H9 (cell line): ENCODE measurements around the gene LRRC23. TPM values are rescaled to one million over a fixed set of nuclear protein-coding genes. Genes with fewer than 3 reads are reported as not detected.
"Not testable (repeated sequence)": the region's sequence is repeated elsewhere in the genome, so short reads cannot be mapped to it uniquely, and the experiment has no call there.

Source experiments
- DNase-seq: peaks from one replicate; pipeline ENCODE4 v3.0.0-alpha.2; 2017
- H2AFZ ChIP-seq: one replicate; pipeline ENCODE4 v1.6.1; 2013; ENCODE audit warnings: mild to moderate bottlenecking, low read length, control low read depth, moderate library complexity
- H2AK5ac ChIP-seq: 2 replicates; pipeline ENCODE4 v1.6.1; 2013; ENCODE audit warnings: low read length, control low read depth, mixed read lengths; ENCODE audit not compliant: insufficient read length
- H2BK120ac ChIP-seq: one replicate; pipeline ENCODE4 v1.6.1; 2013; ENCODE audit warnings: low read depth, mild to moderate bottlenecking, low read length, control low read depth, inconsistent platforms; ENCODE audit not compliant: poor library complexity, severe bottlenecking
- H2BK12ac ChIP-seq: 2 replicates; pipeline ENCODE4 v1.6.1; 2013; ENCODE audit warnings: low read length, control low read depth, mixed read lengths, low read depth; ENCODE audit not compliant: insufficient read length
- H2BK15ac ChIP-seq: 2 replicates; pipeline ENCODE4 v1.6.1; 2013; ENCODE audit warnings: low read depth, low read length, control low read depth
- H2BK20ac ChIP-seq: one replicate; pipeline ENCODE4 v1.6.1; 2013; ENCODE audit warnings: low read depth, mild to moderate bottlenecking, low read length, control low read depth, inconsistent platforms; ENCODE audit not compliant: poor library complexity, severe bottlenecking
- H2BK5ac ChIP-seq: 2 replicates; pipeline ENCODE4 v1.6.1; 2013; ENCODE audit warnings: low read length, control low read depth, mixed read lengths; ENCODE audit not compliant: insufficient read length
- H3K14ac ChIP-seq: 2 replicates; pipeline ENCODE4 v1.6.1; 2013; ENCODE audit warnings: low read length, control low read depth; ENCODE audit not compliant: insufficient read depth
- H3K18ac ChIP-seq: 2 replicates; pipeline ENCODE4 v1.6.1; 2013; ENCODE audit warnings: low read depth, mild to moderate bottlenecking, mixed read lengths, low read length, control low read depth; ENCODE audit not compliant: insufficient read length
- H3K23ac ChIP-seq: 2 replicates; pipeline ENCODE4 v1.6.1; 2013; ENCODE audit warnings: low read length, control low read depth, mixed read lengths, low read depth; ENCODE audit not compliant: insufficient read length
- H3K23me2 ChIP-seq: 2 replicates; pipeline ENCODE4 v1.6.1; 2013; ENCODE audit warnings: low read depth, mild to moderate bottlenecking, mixed read lengths, low read length, control low read depth; ENCODE audit not compliant: insufficient read length, poor library complexity, severe bottlenecking
- H3K27ac ChIP-seq: 2 replicates; pipeline ENCODE4 v1.5.1; 2013; ENCODE audit warnings: low read length, control low read depth, mixed read lengths, low read depth; ENCODE audit not compliant: insufficient read length
- H3K27me3 ChIP-seq: 2 replicates; pipeline ENCODE4 v1.6.1; 2013; ENCODE audit warnings: low read length, control low read depth, inconsistent platforms; ENCODE audit not compliant: insufficient read depth
- H3K4ac ChIP-seq: 2 replicates; pipeline ENCODE4 v1.6.1; 2013; ENCODE audit warnings: low read depth, mild to moderate bottlenecking, control low read depth, inconsistent platforms, low read length, moderate library complexity
- H3K4me1 ChIP-seq: 2 replicates; pipeline ENCODE4 v1.6.1; 2013; ENCODE audit warnings: low read length, control low read depth, inconsistent platforms; ENCODE audit not compliant: insufficient read depth
- H3K4me2 ChIP-seq: 2 replicates; pipeline ENCODE4 v1.6.1; 2013; ENCODE audit warnings: low read length, control low read depth, mixed read lengths; ENCODE audit not compliant: insufficient read length, insufficient read depth
- H3K56ac ChIP-seq: 2 replicates; pipeline ENCODE4 v1.6.1; 2013; ENCODE audit warnings: low read depth, mild to moderate bottlenecking, mixed read lengths, low read length, control low read depth; ENCODE audit not compliant: insufficient read length
- H3K79me1 ChIP-seq: 2 replicates; pipeline ENCODE4 v1.6.1; 2013; ENCODE audit warnings: low read depth, mild to moderate bottlenecking, moderate library complexity, low read length, control low read depth, inconsistent platforms; ENCODE audit not compliant: insufficient read depth, poor library complexity, severe bottlenecking
- H3K79me2 ChIP-seq: 2 replicates; pipeline ENCODE4 v1.6.1; 2013; ENCODE audit warnings: low read length, control low read depth, inconsistent platforms; ENCODE audit not compliant: insufficient read depth
- H3K9ac ChIP-seq: 2 replicates; pipeline ENCODE4 v1.6.1; 2013; ENCODE audit warnings: low read length, control low read depth, mixed read lengths; ENCODE audit not compliant: insufficient read length; ENCODE audit errors: extremely low read depth
- H3K9me3 ChIP-seq: one replicate; pipeline ENCODE4 v1.6.1; 2013; ENCODE audit warnings: low read depth, low read length, inconsistent platforms; ENCODE audit not compliant: control insufficient read depth
- H3T11ph ChIP-seq: one replicate; pipeline ENCODE4 v1.6.1; 2013; ENCODE audit warnings: mild to moderate bottlenecking, low read length, control low read depth, inconsistent platforms
- H4K20me1 ChIP-seq: one replicate; pipeline ENCODE4 v1.6.1; 2013; ENCODE audit not compliant: control insufficient read depth, insufficient read length, insufficient read depth
- H4K5ac ChIP-seq: 2 replicates; pipeline ENCODE4 v1.6.1; 2013; ENCODE audit warnings: low read depth, mild to moderate bottlenecking, mixed read lengths, low read length, control low read depth; ENCODE audit not compliant: insufficient read length
- H4K8ac ChIP-seq: replicated peaks from 2 replicates; pipeline ENCODE4 v1.6.1; 2013; ENCODE audit warnings: low read length, control low read depth, mixed read lengths, low read depth; ENCODE audit not compliant: insufficient read length
- H4K91ac ChIP-seq: 2 replicates; pipeline ENCODE4 v1.6.1; 2013; ENCODE audit warnings: low read depth, mild to moderate bottlenecking, moderate library complexity, mixed read lengths, low read length, control low read depth; ENCODE audit not compliant: insufficient read length
- H3K27ac Mint-ChIP-seq, 3 experiments: 2 replicates in 2 of 3; 3 replicates in 1 of 3; pipeline ENCODE4 v1.8.0; 2020 to 2021; ENCODE audit warnings: mixed read lengths in 3 of 3, mild to moderate bottlenecking in 1 of 3, moderate library complexity in 1 of 3
- H3K27me3 Mint-ChIP-seq: 2 replicates; pipeline ENCODE4 v1.8.0; 2021; ENCODE audit warnings: low read depth, mild to moderate bottlenecking, moderate library complexity, mixed read lengths
- H3K36me3 Mint-ChIP-seq, 3 experiments: 2 replicates in 2 of 3; 3 replicates in 1 of 3; pipeline ENCODE4 v1.8.0; 2020 to 2021; ENCODE audit warnings: low read depth in 3 of 3, mixed read lengths in 3 of 3; ENCODE audit not compliant: insufficient read depth in 1 of 3
- H3K4me1 Mint-ChIP-seq, 2 experiments: 2 replicates each; pipeline ENCODE4 v1.8.0; 2020; ENCODE audit warnings: mixed read lengths in 2 of 2
- H3K4me3 Mint-ChIP-seq, 2 experiments: 2 replicates in 1 of 2; 3 replicates in 1 of 2; pipeline ENCODE4 v1.8.0; 2020 to 2021; ENCODE audit warnings: mild to moderate bottlenecking in 2 of 2, mixed read lengths in 2 of 2, moderate library complexity in 1 of 2
- H3K9me3 Mint-ChIP-seq, 2 experiments: 2 replicates in 1 of 2; 3 replicates in 1 of 2; pipeline ENCODE4 v1.8.0; 2020; ENCODE audit warnings: mild to moderate bottlenecking in 2 of 2, mixed read lengths in 2 of 2, moderate library complexity in 1 of 2
- WGBS: extraction: QIAGEN DNeasy Blood & Tissue Kit; methylation state at CpG from one replicate; pipeline ENCODE4 v1.1.7; 2013; ENCODE audit warnings: missing lambda C conversion rate, low lambda C conversion rate, mixed read lengths; ENCODE audit not compliant: insufficient read length; ENCODE audit errors: extremely low coverage; 5-methylcytosine and 5-hydroxymethylcytosine counted together
- total RNA-seq: library from RNA; stranded (reverse); gene quantifications from 2 replicates; pipeline ENCODE4 v1.2.1, GENCODE V29; 2021

The LRRC23 gene
- total RNA-seq, 1 experiment from 2014 or later = 2.1 TPM

- not testable (repeated sequence) for H3K23ac ChIP-seq, H3K27me3 ChIP-seq, H3K9ac ChIP-seq, H3K27me3 Mint-ChIP-seq, H3K56ac ChIP-seq, H3K14ac ChIP-seq, H4K5ac ChIP-seq, DNase-seq, H3K79me1 ChIP-seq, H2BK120ac ChIP-seq, H4K91ac ChIP-seq, H3K4me1 ChIP-seq, H4K8ac ChIP-seq, H3T11ph ChIP-seq, H2BK20ac ChIP-seq, H2BK12ac ChIP-seq, H2AK5ac ChIP-seq, H3K9me3 ChIP-seq, H2BK15ac ChIP-seq, H4K20me1 ChIP-seq, H3K79me2 ChIP-seq, H3K18ac ChIP-seq, H3K4me2 ChIP-seq, H3K9me3 Mint-ChIP-seq, H3K23me2 ChIP-seq, H3K4ac ChIP-seq, H2AFZ ChIP-seq
- no CpG with 5 or more reads among the region's 21 CpGs for WGBS
- peaks cover 30 to 43% of the 10 kb centered on the region in 2 experiments for H3K4me1 Mint-ChIP-seq
- peak overlapping the region; percentile 96 to 99 (median 98) for H3K27ac Mint-ChIP-seq
- H3K4me3 Mint-ChIP-seq = peak overlapping the region; percentile 51 to 79; a peak in 4 of 5 replicates
- H3K36me3 Mint-ChIP-seq = peaks cover 0 to 15% (median 14%) of the 10 kb centered on the region in 3 experiments; a peak in 5 of 7 replicates
- peak overlapping the region; percentile 1 for H2BK5ac ChIP-seq
- peak overlapping the region; percentile 84 for H3K27ac ChIP-seq
These were observed 14.6 kb upstream of the LRRC23 start for GRCh38 chr12:6889775-6890573.
